Caco-2 (cell line): ENCODE results near the gene BPIFB1. TPM values are rescaled to one million over a fixed set of nuclear protein-coding genes. Genes with fewer than 3 reads are reported as not detected.

Experiments
- BruUV-seq: library from RNA; stranded (reverse); fragments of 400-500 nt; replicated peaks from 2 replicates; lab custom pipeline; 2021; lab: Mats Ljungman, UMichigan
- CTCF ChIA-PET: fragments of 300-600 bp; sonication (Branson Sonifier 250); formaldehyde crosslinking; loops from one replicate; lab custom pipeline; 2022; ENCODE audit warnings: antibody characterized with exemption; lab: Charles Lee
- POLR2A ChIA-PET: fragments of 300-600 bp; sonication (Branson Sonifier 250); formaldehyde crosslinking; loops from one replicate; lab custom pipeline; 2022; ENCODE audit warnings: antibody characterized with exemption; lab: Charles Lee
- DNase-seq, 2 experiments: peaks; one replicate each; pipeline versions ENCODE4 v3.0.0 to v3.0.0-alpha.2; 2020 to 2022
- H3K27me3 ChIP-seq: replicated peaks from 2 replicates; pipeline ENCODE4 v1.6.0; 2011; ENCODE audit warnings: low read length; ENCODE audit not compliant: control insufficient read depth, insufficient read depth
- H3K36me3 ChIP-seq: 2 replicates; pipeline ENCODE4 v1.5.1; 2011; ENCODE audit warnings: low read length; ENCODE audit not compliant: control insufficient read depth, insufficient read depth
- H3K4me1 ChIP-seq: fragments of 250-450 bp; sonication (Bioruptor Pico); 2 replicates; pipeline ENCODE4 v1.5.1; 2020; ENCODE audit warnings: mild to moderate bottlenecking
- H3K4me3 ChIP-seq: 2 replicates; pipeline ENCODE4 v1.5.1; 2011; ENCODE audit warnings: low read depth, mild to moderate bottlenecking, control low read depth, low read length
- H3K9me3 ChIP-seq: fragments of 250-450 bp; sonication (Bioruptor Pico); 2 replicates; pipeline ENCODE4 v1.5.1; 2020; ENCODE audit warnings: mild to moderate bottlenecking, moderate library complexity
- H3K27ac Mint-ChIP-seq: one replicate; pipeline ENCODE4 v1.8.0; 2022; ENCODE audit warnings: mixed read lengths; ENCODE audit not compliant: unreplicated experiment
- H3K27me3 Mint-ChIP-seq: one replicate; pipeline ENCODE4 v1.8.0; 2022; ENCODE audit warnings: mixed read lengths; ENCODE audit not compliant: insufficient read depth, unreplicated experiment
- H3K36me3 Mint-ChIP-seq: one replicate; pipeline ENCODE4 v1.8.0; 2022; ENCODE audit warnings: mild to moderate bottlenecking, mixed read lengths; ENCODE audit not compliant: insufficient read depth, unreplicated experiment
- H3K4me1 Mint-ChIP-seq: one replicate; pipeline ENCODE4 v1.8.0; 2022; ENCODE audit warnings: low read depth, mixed read lengths; ENCODE audit not compliant: unreplicated experiment
- H3K4me3 Mint-ChIP-seq: one replicate; pipeline ENCODE4 v1.8.0; 2022; ENCODE audit warnings: mild to moderate bottlenecking, moderate library complexity, mixed read lengths; ENCODE audit not compliant: unreplicated experiment
- H3K9me3 Mint-ChIP-seq: one replicate; pipeline ENCODE4 v1.8.0; 2022; ENCODE audit warnings: mixed read lengths; ENCODE audit not compliant: unreplicated experiment
- CTCF ChIP-seq, 2 experiments: fragments of 200-600 bp in 1 of 2; IDR thresholded peaks; 1 replicate in 1 of 2; 2 replicates in 1 of 2; pipeline versions ENCODE4 v1.5.1 to v1.8.0; 2011 to 2022; ENCODE audit warnings: antibody characterized with exemption in 1 of 2, control low read depth in 1 of 2, inconsistent platforms in 1 of 2, low read depth in 1 of 2, low read length in 1 of 2, mild to moderate bottlenecking in 1 of 2, moderate library complexity in 1 of 2; ENCODE audit not compliant: insufficient read depth in 1 of 2, severe bottlenecking in 1 of 2, unreplicated experiment in 1 of 2
- intact Hi-C: fragments of 100-400 bp; cut with micrococcal nuclease; formaldehyde crosslinking; loops from one replicate; pipeline ENCODE4 v1.10.0; 2022; ENCODE audit not compliant: unreplicated experiment
- total RNA-seq: library from RNA; stranded (reverse); gene quantifications from 2 replicates; pipeline ENCODE4 v1.2.3, GENCODE V29; 2022

BPIFB1 gene
- total RNA-seq, 1 experiment from 2014 or later: not detected

- H3K9me3 ChIP-seq: no peaks in the 10 kb centered on the region
- H3K27me3 ChIP-seq: no peaks in the 10 kb centered on the region; the same call in 1 of the 2 replicates
- no peak for DNase-seq
- intact Hi-C loops: no loop called here
- no peak overlapping the region for H3K4me3 ChIP-seq
- H3K27me3 Mint-ChIP-seq: peaks cover 5% of the 10 kb centered on the region
- H3K36me3 Mint-ChIP-seq: no peaks in the 10 kb centered on the region
- no peak for TF ChIP-seq CTCF (IDR thresholded peaks at IDR 0.05; ENCODE audit: insufficient read depth in 1 of 2, low read depth in 1 of 2, low read length in 1 of 2, severe bottlenecking in 1 of 2, unreplicated experiment in 1 of 2)
- POLR2A ChIA-PET: no interaction called here
- no peaks in the 10 kb centered on the region for H3K4me1 Mint-ChIP-seq
- CTCF ChIA-PET: interaction anchor here (0.6 kb wide), 1 partner anchor 8 kb away, joined by 4 read pairs; no protein-coding TSS in a partner anchor
- H3K4me3 Mint-ChIP-seq: no peak overlapping the region
- no peak overlapping the region for H3K27ac Mint-ChIP-seq
- no peaks in the 10 kb centered on the region for H3K4me1 ChIP-seq
- H3K36me3 ChIP-seq: no peaks in the 10 kb centered on the region
- H3K9me3 Mint-ChIP-seq: no peaks in the 10 kb centered on the region
- BruUV-seq: no TSS peak
Measured at GRCh38 chr20:33312583-33312982, 29.6 kb downstream of the BPIFB1 start.

GRCh38 chr20:33313686-33314314 is 30.8 kb downstream of the BPIFB1 start:
- no peak overlapping the region for H3K4me3 ChIP-seq
- no peaks in the 10 kb centered on the region for H3K36me3 Mint-ChIP-seq
- CTCF ChIA-PET: no interaction called here
- no peak for DNase-seq
- intact Hi-C loops: no loop called here
- TF ChIP-seq CTCF (IDR thresholded peaks at IDR 0.05; ENCODE audit: insufficient read depth in 1 of 2, low read depth in 1 of 2, low read length in 1 of 2, severe bottlenecking in 1 of 2, unreplicated experiment in 1 of 2): no peak
- H3K27me3 ChIP-seq: no peaks in the 10 kb centered on the region; the same call in 1 of the 2 replicates
- no peak overlapping the region for H3K4me3 Mint-ChIP-seq
- no TSS peak for BruUV-seq
- POLR2A ChIA-PET: no interaction called here
- peaks cover 7% of the 10 kb centered on the region for H3K27me3 Mint-ChIP-seq
- no peaks in the 10 kb centered on the region for H3K9me3 Mint-ChIP-seq
- H3K9me3 ChIP-seq: no peaks in the 10 kb centered on the region
- H3K27ac Mint-ChIP-seq: no peak overlapping the region
- H3K4me1 ChIP-seq: no peaks in the 10 kb centered on the region
- no peaks in the 10 kb centered on the region for H3K4me1 Mint-ChIP-seq
- no peaks in the 10 kb centered on the region for H3K36me3 ChIP-seq

GRCh38 chr20:33316343-33316742 is 33.3 kb downstream of the BPIFB1 start:
- BruUV-seq: no TSS peak
- no peak for TF ChIP-seq CTCF (IDR thresholded peaks at IDR 0.05; ENCODE audit: insufficient read depth in 1 of 2, low read depth in 1 of 2, low read length in 1 of 2, severe bottlenecking in 1 of 2, unreplicated experiment in 1 of 2)
- no peak overlapping the region for H3K4me3 Mint-ChIP-seq
- Histone ChIP-seq H3K4me1 (no peaks in the 10 kb centered on the region), H3K4me3 (no peak overlapping the region), H3K9me3 (no peaks in the 10 kb centered on the region), H3K27me3 (no peaks in the 10 kb centered on the region; the same call in 1 of the 2 replicates), H3K36me3 (no peaks in the 10 kb centered on the region)
- H3K9me3 Mint-ChIP-seq: no peaks in the 10 kb centered on the region
- no peak for DNase-seq
- H3K27ac Mint-ChIP-seq: no peak overlapping the region
- CTCF ChIA-PET: interaction anchor here (1.1 kb wide), 1 partner anchor 13 kb away, joined by 3 read pairs; no protein-coding TSS in a partner anchor
- H3K36me3 Mint-ChIP-seq: no peaks in the 10 kb centered on the region
- POLR2A ChIA-PET: no interaction called here
- H3K4me1 Mint-ChIP-seq: no peaks in the 10 kb centered on the region
- H3K27me3 Mint-ChIP-seq: peaks cover 7% of the 10 kb centered on the region
- intact Hi-C loops: no loop called here
